ENCODE results near the gene CALN1.

Gene CALN1

DNA sequence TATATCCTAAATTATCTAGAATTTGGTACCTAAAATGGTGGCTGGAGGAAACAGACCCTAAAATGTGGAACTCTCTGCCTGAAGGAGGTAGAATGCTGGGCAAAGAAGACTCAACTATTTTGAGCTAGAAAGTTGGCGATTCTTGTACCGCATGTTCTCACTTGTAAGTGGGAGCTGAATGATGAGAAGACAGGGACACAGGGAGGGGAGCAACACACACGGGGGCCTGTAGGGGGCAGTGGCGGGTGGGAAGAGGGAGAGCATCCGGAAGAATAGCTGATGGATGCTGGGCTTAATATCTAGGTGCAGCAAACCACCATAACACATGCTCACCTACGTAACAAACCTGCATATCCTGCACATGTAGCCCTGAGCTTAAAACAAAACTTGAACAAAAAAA is 250.6 kb downstream of the CALN1 start:
- H3K4me3 Mint-ChIP-seq, result no peak overlapping the region

DNA sequence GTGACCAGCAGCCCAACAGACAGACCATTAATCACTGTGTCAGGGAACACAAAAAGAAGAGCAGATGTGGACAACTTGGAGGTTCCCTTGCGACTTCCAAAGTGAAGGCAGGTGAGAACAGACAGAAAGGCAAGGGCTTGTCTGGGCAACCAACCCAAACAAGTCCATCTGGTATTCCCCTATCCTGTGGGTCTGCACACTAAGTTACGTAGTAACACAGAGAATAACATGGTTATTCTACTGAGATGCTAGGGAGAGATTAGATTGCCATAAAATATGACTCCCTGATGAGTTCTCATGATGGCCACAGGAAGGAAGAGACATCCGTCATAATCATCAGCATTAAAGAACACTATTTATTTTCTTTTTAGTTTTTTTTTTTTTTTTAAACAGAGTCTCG is 252.2 kb downstream of the CALN1 start:
- DNase-seq (ENCODE audit: low spot score in 2 of 2), result no peak
- Mint-ChIP-seq H3K4me1 (no peaks in the 10 kb centered on the region), H3K27ac (no peak overlapping the region), H3K4me3 (no peak overlapping the region), H3K36me3 (no peaks in the 10 kb centered on the region), H3K9me3 (peaks cover 10% of the 10 kb centered on the region)
- no peak for ATAC-seq

More for the DNA sequence above, 250.6 kb downstream of the CALN1 start:
- no peaks in the 10 kb centered on the region for H3K36me3 Mint-ChIP-seq
- H3K4me1 Mint-ChIP-seq, result no peaks in the 10 kb centered on the region
- no peak for ATAC-seq
- no peak for DNase-seq (ENCODE audit: low spot score in 2 of 2)
- no peak overlapping the region for H3K27ac Mint-ChIP-seq
- peaks cover 7% of the 10 kb centered on the region for H3K9me3 Mint-ChIP-seq

DNA sequence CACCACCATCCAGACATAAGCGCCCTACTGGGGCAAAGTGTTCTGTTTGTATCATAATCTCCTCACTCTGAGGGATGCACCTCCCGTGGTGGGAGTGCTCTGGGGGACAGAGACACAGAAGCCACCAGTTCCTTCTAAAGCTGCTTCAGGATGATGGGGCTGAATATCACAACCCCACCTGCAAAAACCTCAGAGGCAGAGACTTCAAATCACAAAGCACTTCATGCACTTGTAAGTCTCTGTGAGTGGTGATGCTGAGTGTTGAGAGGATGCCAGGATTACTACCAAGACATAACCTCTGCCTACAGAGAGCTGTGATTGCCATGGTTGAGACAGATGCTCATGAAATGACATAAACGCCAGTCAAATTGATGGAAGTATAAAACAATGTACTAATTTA is 255.5 kb downstream of the CALN1 start:
- DNase-seq (ENCODE audit: low spot score in 2 of 2) (no peak), ATAC-seq (no peak)
- Mint-ChIP-seq H3K9me3 (peaks cover 3% of the 10 kb centered on the region), H3K27ac (no peak overlapping the region), H3K4me1 (no peaks in the 10 kb centered on the region), H3K36me3 (no peaks in the 10 kb centered on the region), H3K4me3 (no peak overlapping the region)

DNA sequence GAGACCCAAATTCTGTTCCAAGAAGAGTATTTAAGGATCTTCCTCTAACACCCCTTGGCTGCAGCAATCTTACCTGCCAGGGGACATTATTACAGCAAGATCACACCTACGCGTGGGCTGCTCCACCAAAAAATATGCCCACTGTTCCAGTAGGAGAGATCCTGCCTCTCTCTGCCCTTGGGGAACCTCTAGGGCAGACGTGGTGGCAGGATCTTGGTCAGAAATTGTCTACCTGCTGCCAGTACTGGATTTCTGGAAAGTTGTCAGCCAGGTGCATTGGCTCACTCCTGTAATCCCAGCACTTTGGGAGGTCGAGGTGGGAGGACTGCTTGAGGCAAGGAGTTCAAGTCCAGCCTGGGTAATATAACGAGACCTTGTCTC is 259.0 kb downstream of the CALN1 start:
- no peak overlapping the region for H3K4me3 Mint-ChIP-seq
- H3K36me3 Mint-ChIP-seq, result no peaks in the 10 kb centered on the region
- no peak overlapping the region for H3K27ac Mint-ChIP-seq
- H3K4me1 Mint-ChIP-seq, result no peaks in the 10 kb centered on the region
- ATAC-seq (no peak), DNase-seq (ENCODE audit: low spot score in 2 of 2) (no peak)
- H3K9me3 Mint-ChIP-seq, result peaks cover 3% of the 10 kb centered on the region

DNA sequence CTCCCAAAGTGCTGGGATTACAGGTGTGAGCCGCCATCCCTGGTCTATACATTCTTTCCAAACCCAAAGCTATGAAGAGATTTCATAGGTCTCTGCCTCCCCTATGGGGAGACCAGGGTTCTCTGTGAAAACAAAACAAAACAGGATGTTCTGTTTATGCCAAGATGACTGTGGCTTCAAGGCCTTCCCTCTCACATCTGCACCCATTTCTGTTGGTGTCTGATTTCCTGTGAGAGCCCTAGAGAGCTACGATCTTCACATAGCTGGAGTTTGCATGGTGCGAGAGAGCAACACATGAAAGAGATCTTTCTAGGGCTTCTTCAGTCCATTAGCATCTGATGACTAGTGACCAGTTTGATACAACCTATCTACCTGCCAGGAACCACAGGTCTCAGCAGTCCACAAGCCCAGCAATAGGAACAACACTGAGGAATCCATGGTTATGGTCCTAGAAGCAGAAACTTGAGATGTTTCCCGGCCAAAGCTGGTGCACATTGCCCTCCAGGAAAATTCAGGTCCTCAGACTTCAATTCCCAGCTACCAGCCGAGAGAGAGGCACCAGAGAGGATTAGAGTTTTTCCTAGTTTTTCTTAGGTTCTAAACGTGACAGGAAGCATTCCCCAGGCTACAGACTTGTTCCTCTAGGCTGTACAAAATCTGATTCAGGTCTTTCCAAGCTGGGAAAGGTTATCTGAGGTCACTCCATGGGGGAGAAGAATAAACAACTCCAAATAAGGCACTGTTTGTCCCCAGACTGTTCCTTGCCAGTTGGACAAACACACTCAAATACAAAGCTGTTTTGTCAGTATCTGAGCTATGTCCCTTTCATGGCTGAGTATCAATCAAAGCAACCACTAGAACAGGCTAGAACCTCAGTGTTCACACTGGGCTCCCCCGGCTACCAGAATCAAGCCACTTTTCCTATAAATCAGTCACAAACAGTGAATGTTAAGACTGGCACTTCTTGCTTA is 259.7 kb downstream of the CALN1 start:
- no peak overlapping the region for H3K27ac Mint-ChIP-seq
- no peak for ATAC-seq
- no peaks in the 10 kb centered on the region for H3K36me3 Mint-ChIP-seq
- no peak overlapping the region for H3K4me3 Mint-ChIP-seq
- no peak for DNase-seq (ENCODE audit: low spot score in 2 of 2)
- no peaks in the 10 kb centered on the region for H3K4me1 Mint-ChIP-seq
- H3K9me3 Mint-ChIP-seq, result peaks cover 3% of the 10 kb centered on the region

DNA sequence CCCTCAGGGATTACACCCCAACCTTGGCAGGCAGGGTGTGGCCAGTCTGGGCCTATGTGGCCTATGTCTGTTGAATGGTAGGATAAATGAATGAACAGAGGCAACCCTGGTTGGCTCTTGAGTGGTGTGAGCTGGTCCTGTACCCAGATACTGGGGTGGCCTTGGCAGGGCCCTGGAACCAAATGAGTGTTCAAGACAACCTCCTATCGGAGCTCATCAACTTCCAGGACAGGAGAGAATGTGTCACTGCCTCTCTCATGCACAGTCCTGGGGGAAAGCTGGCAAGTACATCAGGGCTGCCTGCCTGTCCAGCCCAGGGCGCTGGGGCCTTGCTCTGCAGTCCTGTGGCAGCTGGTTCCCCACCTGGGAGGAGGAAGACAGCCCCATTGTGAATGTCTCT is 271.6 kb downstream of the CALN1 start:
- no peak overlapping the region for H3K27ac Mint-ChIP-seq
- no peaks in the 10 kb centered on the region for H3K36me3 Mint-ChIP-seq
- no peak overlapping the region for H3K4me3 Mint-ChIP-seq
- DNase-seq (ENCODE audit: low spot score in 2 of 2) (no peak), ATAC-seq (no peak)
- H3K4me1 Mint-ChIP-seq, result no peaks in the 10 kb centered on the region
- peaks cover 14% of the 10 kb centered on the region for H3K9me3 Mint-ChIP-seq

DNA sequence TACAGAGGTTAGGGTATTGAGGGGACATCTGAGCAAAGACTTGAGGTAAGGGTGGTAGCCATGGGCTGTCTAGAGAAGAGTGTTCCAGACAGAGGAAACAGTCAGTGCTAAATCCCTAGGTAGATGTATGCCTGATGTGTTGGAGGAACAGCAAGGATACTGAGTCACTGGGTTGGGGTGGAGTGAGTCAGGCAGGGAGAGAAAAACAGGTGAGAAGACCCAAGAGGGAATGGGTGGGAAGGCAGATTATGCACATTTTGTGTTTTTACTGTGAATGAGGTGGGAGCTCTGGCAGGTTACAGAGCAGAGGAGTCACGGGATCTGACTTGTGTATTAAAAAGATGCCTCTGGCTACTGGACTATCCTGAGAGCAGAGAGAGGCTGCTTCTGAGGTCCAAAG is 285.0 kb downstream of the CALN1 start:
- no peak for ATAC-seq
- Mint-ChIP-seq H3K4me3 (no peak overlapping the region), H3K4me1 (no peaks in the 10 kb centered on the region), H3K27ac (no peak overlapping the region), H3K36me3 (no peaks in the 10 kb centered on the region), H3K9me3 (peaks cover 14% of the 10 kb centered on the region)
- no peak for DNase-seq (ENCODE audit: low spot score in 2 of 2)

DNA sequence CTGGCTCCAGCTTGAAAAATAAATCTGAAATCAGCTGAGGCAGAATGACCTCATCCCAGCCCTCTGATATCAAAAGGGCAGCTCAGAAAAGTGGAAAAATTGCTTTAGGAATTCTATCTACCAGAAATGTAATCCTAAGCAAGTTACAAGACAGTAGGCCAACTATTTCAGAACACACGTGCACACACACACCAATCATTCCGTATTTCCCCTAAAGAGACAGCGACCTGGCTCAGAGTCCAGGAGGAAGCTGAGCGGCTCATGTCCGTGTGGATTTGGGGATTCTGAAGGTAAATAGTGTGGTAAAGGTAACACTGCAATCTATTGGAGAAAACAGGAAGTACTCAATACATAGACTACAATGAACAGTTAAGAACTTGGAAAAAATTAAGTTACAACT is 288.2 kb downstream of the CALN1 start:
- ATAC-seq (no peak), DNase-seq (ENCODE audit: low spot score in 2 of 2) (no peak)
- Mint-ChIP-seq H3K4me3 (no peak overlapping the region), H3K36me3 (no peaks in the 10 kb centered on the region), H3K9me3 (peaks cover 5% of the 10 kb centered on the region), H3K27ac (no peak overlapping the region), H3K4me1 (no peaks in the 10 kb centered on the region)

DNA sequence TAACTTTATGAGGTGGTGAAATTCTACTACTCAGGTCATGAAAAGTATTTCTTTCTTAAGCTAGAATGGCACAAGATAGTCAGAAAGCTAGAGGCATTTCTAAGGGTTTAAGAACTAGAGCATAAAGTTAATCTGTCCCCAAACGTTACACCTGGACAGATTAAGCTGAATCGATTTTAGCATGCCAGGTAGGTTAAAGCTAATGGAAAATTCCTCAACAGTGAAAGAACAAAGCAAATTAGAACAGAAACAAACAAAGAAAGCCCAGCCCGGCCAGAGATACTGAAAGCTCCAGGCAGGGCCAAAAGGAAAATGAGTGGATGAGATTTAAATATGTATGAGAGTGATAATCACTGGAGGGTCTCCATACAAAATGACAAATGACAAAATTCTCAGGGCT is 293.8 kb downstream of the CALN1 start:
- Mint-ChIP-seq H3K4me1 (no peaks in the 10 kb centered on the region), H3K36me3 (no peaks in the 10 kb centered on the region), H3K27ac (no peak overlapping the region), H3K9me3 (peaks cover 12% of the 10 kb centered on the region), H3K4me3 (no peak overlapping the region)
- no peak for DNase-seq (ENCODE audit: low spot score in 2 of 2)
- no peak for ATAC-seq

DNA sequence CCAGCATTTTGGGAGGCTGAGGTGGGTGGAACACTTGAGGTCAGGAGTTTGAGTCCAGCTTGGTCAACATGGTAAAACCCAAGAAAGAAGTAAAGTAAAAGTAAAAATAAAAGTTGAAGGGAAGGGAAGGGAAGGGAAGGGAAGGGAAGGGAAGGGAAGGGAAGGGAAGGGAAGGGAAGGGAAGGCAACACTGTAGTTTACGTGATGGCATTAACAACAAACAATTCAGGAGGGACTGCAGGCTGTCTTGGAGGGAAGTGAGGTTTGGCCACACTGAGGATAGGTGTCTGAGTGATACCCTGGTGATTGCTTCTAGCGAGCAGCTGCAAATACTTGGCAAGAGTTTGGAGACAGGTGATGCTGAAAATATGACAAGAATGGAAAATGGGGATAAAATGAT is 298.0 kb downstream of the CALN1 start:
- H3K27ac Mint-ChIP-seq, result no peak overlapping the region
- H3K4me1 Mint-ChIP-seq, result no peaks in the 10 kb centered on the region
- DNase-seq (ENCODE audit: low spot score in 2 of 2), result no peak
- H3K4me3 Mint-ChIP-seq, result no peak overlapping the region
- ATAC-seq, result no peak
- peaks cover 10% of the 10 kb centered on the region for H3K9me3 Mint-ChIP-seq
- H3K36me3 Mint-ChIP-seq, result no peaks in the 10 kb centered on the region

DNA sequence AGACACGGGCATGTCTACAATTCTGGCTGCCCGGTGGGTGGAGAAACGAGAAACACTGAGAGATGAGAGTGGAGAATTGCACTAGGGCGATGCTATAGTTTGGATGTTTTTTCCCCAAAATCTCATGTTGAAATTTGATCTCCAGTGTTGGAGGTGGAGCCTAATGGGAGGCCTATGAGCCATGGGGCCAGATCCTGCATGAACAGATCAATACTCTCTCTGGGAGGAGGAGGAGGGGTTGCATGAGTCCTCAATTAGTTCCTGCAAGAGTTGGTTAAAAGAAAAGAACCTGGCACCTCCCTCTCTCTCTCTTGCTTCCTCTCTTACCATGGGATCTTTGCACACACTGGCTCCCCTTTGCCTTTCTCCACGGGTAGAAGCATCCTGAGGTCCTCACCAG is 299.1 kb downstream of the CALN1 start:
- Mint-ChIP-seq H3K36me3 (no peaks in the 10 kb centered on the region), H3K4me1 (no peaks in the 10 kb centered on the region), H3K4me3 (no peak overlapping the region), H3K9me3 (peaks cover 17% of the 10 kb centered on the region), H3K27ac (no peak overlapping the region)
- DNase-seq (ENCODE audit: low spot score in 2 of 2) (no peak), ATAC-seq (no peak)

DNA sequence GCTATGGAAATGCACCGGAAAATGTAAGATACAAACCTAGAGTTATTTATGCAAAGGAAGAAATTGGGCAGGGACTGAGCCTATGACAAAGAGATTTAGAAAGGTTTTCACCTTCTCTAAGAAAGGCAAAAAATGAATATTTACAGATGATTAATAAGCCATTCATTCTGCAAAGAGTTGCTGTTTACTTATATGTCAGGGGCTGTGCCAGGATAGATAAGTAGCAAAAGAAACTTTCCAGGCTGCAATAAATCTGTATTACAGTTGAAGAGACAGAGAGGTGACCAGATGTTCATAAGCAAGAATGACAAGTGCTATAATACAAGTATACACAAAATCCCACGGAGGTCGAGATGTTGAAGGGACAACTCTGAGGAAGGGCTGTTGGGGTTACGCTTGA is 299.6 kb downstream of the CALN1 start:
- no peak overlapping the region for H3K27ac Mint-ChIP-seq
- no peak overlapping the region for H3K4me3 Mint-ChIP-seq
- peaks cover 19% of the 10 kb centered on the region for H3K9me3 Mint-ChIP-seq
- ATAC-seq (no peak), DNase-seq (ENCODE audit: low spot score in 2 of 2) (no peak)
- H3K36me3 Mint-ChIP-seq, result no peaks in the 10 kb centered on the region
- H3K4me1 Mint-ChIP-seq, result no peaks in the 10 kb centered on the region

DNA sequence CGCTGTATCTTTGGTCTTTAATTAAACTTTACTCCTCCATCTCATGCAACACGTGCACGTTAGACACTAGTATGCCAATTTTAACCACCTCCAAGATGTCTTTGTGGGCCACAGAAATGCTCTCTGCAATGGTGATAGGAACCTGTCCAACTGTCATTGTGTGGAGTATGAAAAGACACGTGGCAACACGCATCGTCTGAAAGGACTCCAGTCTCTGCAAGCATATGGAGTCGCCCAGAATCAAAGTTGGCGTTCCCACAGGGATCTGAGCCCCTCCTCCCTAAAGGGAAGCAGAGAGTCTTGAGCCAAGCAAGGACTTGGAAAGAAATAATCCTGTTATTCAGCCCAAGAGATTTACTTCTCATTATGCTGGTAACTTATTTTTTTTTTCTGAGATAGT is 301.1 kb downstream of the CALN1 start:
- DNase-seq (ENCODE audit: low spot score in 2 of 2), result no peak
- Mint-ChIP-seq H3K27ac (no peak overlapping the region), H3K4me3 (no peak overlapping the region), H3K4me1 (no peaks in the 10 kb centered on the region), H3K36me3 (no peaks in the 10 kb centered on the region), H3K9me3 (peaks cover 23% of the 10 kb centered on the region)
- ATAC-seq, result no peak

DNA sequence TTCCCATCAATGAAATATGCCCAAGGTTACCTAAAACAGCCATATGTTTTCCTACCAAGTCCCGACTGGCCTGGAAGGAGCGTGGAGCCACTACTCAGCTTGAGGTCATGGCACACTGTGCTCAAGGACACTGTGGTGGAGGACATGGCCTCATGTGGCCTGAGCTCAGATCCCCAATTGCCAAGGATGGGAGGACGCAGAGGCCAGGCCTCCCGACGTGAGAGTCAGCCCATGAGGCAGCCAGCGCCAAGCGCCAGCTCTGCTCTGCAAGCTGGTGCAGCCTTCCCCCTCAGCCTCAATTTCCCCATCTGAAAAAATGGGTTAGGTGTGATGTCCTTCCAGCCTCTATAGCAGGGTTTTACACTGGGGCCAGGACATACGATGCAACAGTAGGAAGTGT is 302.6 kb downstream of the CALN1 start:
- no peak overlapping the region for H3K4me3 Mint-ChIP-seq
- H3K36me3 Mint-ChIP-seq, result no peaks in the 10 kb centered on the region

DNA sequence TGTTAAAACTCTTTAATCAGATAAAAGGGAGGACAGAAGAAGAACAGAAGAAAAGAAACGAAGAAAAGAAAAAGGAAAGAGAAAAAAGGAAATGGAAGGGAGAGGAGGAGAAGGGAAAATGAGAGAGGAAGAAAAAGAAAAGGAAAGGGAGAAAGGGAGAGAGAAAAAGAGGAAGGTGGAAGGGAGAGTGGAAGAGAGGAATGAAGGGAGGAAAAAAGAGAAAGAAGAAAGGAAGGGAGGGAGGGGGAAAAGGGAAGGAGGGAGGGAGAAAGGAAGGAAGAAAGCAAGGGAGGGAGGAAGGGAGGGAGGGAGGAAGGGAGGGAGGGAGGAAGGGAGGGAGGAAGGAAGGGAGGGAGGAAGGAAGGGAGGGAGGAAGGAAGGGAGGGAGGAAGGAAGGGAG is 305.7 kb downstream of the CALN1 start:
- no peak overlapping the region for H3K27ac Mint-ChIP-seq
- no peaks in the 10 kb centered on the region for H3K36me3 Mint-ChIP-seq
- H3K4me1 Mint-ChIP-seq, result no peaks in the 10 kb centered on the region
- H3K9me3 Mint-ChIP-seq, result peaks cover 30% of the 10 kb centered on the region
- no peak for DNase-seq (ENCODE audit: low spot score in 2 of 2)
- ATAC-seq, result no peak
- no peak overlapping the region for H3K4me3 Mint-ChIP-seq

More for the DNA sequence above, 302.6 kb downstream of the CALN1 start:
- Mint-ChIP-seq H3K27ac (no peak overlapping the region), H3K9me3 (peaks cover 30% of the 10 kb centered on the region), H3K4me1 (no peaks in the 10 kb centered on the region)
- DNase-seq (ENCODE audit: low spot score in 2 of 2) (no peak), ATAC-seq (no peak)

DNA sequence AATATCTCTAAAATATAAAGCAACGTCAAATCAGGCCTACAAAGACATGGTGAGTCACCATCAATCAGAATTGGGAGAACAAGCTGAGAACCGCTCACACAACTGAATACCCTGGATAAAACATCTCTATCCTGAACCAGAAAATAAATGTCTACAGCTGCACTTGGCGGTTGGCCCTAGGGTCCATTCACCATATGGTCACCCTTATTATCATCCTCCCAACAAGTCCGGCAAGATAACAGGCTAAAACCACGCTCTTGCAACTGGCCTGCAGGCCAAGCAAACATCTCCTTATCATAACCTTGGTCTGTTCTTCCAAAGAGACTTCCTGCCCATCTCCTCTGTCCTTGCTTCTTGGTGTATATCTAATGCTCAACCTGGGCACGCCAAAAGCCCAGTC is 310.7 kb downstream of the CALN1 start:
- Mint-ChIP-seq H3K4me3 (no peak overlapping the region), H3K36me3 (no peaks in the 10 kb centered on the region), H3K4me1 (no peaks in the 10 kb centered on the region), H3K27ac (no peak overlapping the region), H3K9me3 (peaks cover 17% of the 10 kb centered on the region)
- no peak for DNase-seq (ENCODE audit: low spot score in 2 of 2)
- no peak for ATAC-seq

Data from stimulated activated effector memory CD8-positive, alpha-beta T cell treated with anti-CD3 and anti-CD28 coated beads, Interleukin-12 subunit alpha, Interleukin-12 subunit beta, amount 100 ng/mL, for 72 hours (primary cell).